Neural cell (in vitro differentiated cells): ENCODE data around the gene MYLK. TPM values are rescaled to one million over a fixed set of nuclear protein-coding genes. Genes with fewer than 3 reads are reported as not detected.

Experiments
- H2AFZ ChIP-seq: fragments of 200-600, 300-800 bp; sonication (generic), shearing (Covaris generic); 2 replicates; pipeline ENCODE4 v1.6.0; 2014; ENCODE audit warnings: low read depth, mild to moderate bottlenecking, antibody characterized with exemption, low read length, moderate library complexity
- H3F3A ChIP-seq: fragments of 200-600 bp; shearing (Covaris generic); 2 replicates; pipeline ENCODE4 v1.6.1; 2016; ENCODE audit warnings: mild to moderate bottlenecking, moderate library complexity, mixed read lengths, antibody characterized with exemption, low read length; ENCODE audit not compliant: insufficient read depth, poor library complexity, severe bottlenecking
- H3K27ac ChIP-seq: fragments of 200-600, 300-800 bp; sonication (generic), shearing (Covaris generic); 2 replicates; pipeline ENCODE4 v1.5.1; 2014; ENCODE audit warnings: mild to moderate bottlenecking, low read length, moderate library complexity
- H3K27me3 ChIP-seq: fragments of 300-800, 200-600 bp; sonication (generic), shearing (Covaris generic); 2 replicates; pipeline ENCODE4 v1.6.0; 2014; ENCODE audit warnings: mild to moderate bottlenecking, low read depth, low read length, moderate library complexity; ENCODE audit not compliant: insufficient read depth
- H3K36me3 ChIP-seq: fragments of 300-800, 200-600 bp; sonication (generic), shearing (Covaris generic); 2 replicates; pipeline ENCODE4 v1.5.1; 2014; ENCODE audit warnings: mild to moderate bottlenecking, antibody characterized with exemption, low read length, moderate library complexity; ENCODE audit not compliant: insufficient read depth
- H3K4me2 ChIP-seq: fragments of 300-800, 200-600 bp; sonication (generic), shearing (Covaris generic); 2 replicates; pipeline ENCODE4 v1.6.0; 2014; ENCODE audit warnings: mild to moderate bottlenecking, low read length
- H3K4me3 ChIP-seq: fragments of 300-800, 200-600 bp; sonication (generic), shearing (Covaris generic); 2 replicates; pipeline ENCODE4 v1.5.1; 2014; ENCODE audit warnings: mild to moderate bottlenecking, low read length, moderate library complexity
- H3K79me2 ChIP-seq: fragments of 200-600 bp; shearing (Covaris generic); replicated peaks from 2 replicates; pipeline ENCODE4 v1.6.0; 2014; ENCODE audit warnings: mild to moderate bottlenecking, low read length, moderate library complexity; ENCODE audit not compliant: insufficient read depth
- H3K9ac ChIP-seq: fragments of 300-800, 200-600 bp; sonication (generic), shearing (Covaris generic); 2 replicates; pipeline ENCODE4 v1.6.1; 2016; ENCODE audit warnings: mild to moderate bottlenecking, low read length, mixed read lengths
- H3K9me2 ChIP-seq: fragments of 200-600 bp; shearing (Covaris generic); 2 replicates; pipeline ENCODE4 v1.6.1; 2016; ENCODE audit warnings: mild to moderate bottlenecking, low read length, mixed read lengths; ENCODE audit not compliant: insufficient read depth
- H3K9me3 ChIP-seq: fragments of 200-600, 300-800 bp; sonication (generic), shearing (Covaris generic); 2 replicates; pipeline ENCODE4 v1.6.1; 2016; ENCODE audit warnings: mild to moderate bottlenecking, mixed run types, low read length, moderate library complexity, mixed read lengths
- H4K20me1 ChIP-seq: fragments of 200-600 bp; shearing (Covaris generic); 2 replicates; pipeline ENCODE4 v1.6.1; 2016; ENCODE audit warnings: mild to moderate bottlenecking, mixed run types; ENCODE audit not compliant: insufficient read depth
- CTCF ChIP-seq: fragments of 450-650 bp; IDR thresholded peaks from 2 replicates; pipeline ENCODE4 v1.5.1; 2014; ENCODE audit warnings: antibody characterized with exemption, mild to moderate bottlenecking, moderate library complexity; ENCODE audit not compliant: poor library complexity, severe bottlenecking
- EP300 ChIP-seq: fragments of 450-650 bp; conservative IDR thresholded peaks from 2 replicates; pipeline ENCODE4 v1.6.1; 2014; ENCODE audit warnings: antibody characterized with exemption, mild to moderate bottlenecking, moderate library complexity; ENCODE audit not compliant: poor library complexity, severe bottlenecking
- EZH2 ChIP-seq: fragments of 200-600, 300-800 bp; shearing (Covaris generic), sonication (generic); IDR thresholded peaks from 2 replicates; pipeline ENCODE4 v1.6.1; 2014; ENCODE audit warnings: antibody characterized with exemption, low read length, borderline replicate concordance, mild to moderate bottlenecking; ENCODE audit not compliant: insufficient read depth, poor library complexity, severe bottlenecking
- MXI1 ChIP-seq: fragments of 450-650 bp; conservative IDR thresholded peaks from 2 replicates; pipeline ENCODE4 v1.6.1; 2014; ENCODE audit warnings: antibody characterized with exemption, mild to moderate bottlenecking; ENCODE audit not compliant: poor library complexity, severe bottlenecking
- POLR2AphosphoS5 ChIP-seq: IDR thresholded peaks from 2 replicates; pipeline ENCODE4 v1.6.1; 2012
- RAD21 ChIP-seq: fragments of 450-650 bp; conservative IDR thresholded peaks from 2 replicates; pipeline ENCODE4 v1.6.1; 2014; ENCODE audit warnings: antibody characterized with exemption, mild to moderate bottlenecking, moderate library complexity
- REST ChIP-seq: IDR thresholded peaks from 2 replicates; pipeline ENCODE4 v1.6.1; 2012; ENCODE audit warnings: borderline replicate concordance
- SMC3 ChIP-seq: fragments of 450-650 bp; conservative IDR thresholded peaks from 2 replicates; pipeline ENCODE4 v1.6.1; 2014; ENCODE audit warnings: antibody characterized with exemption, mild to moderate bottlenecking, moderate library complexity; ENCODE audit not compliant: poor library complexity
- TAF1 ChIP-seq: IDR thresholded peaks from 2 replicates; pipeline ENCODE4 v1.6.1; 2012; ENCODE audit warnings: low read depth
- polyA plus RNA-seq: library from polyadenylated mRNA; depleted of rRNA; stranded (reverse); fragments of >200 nt; gene quantifications from 2 replicates; pipeline ENCODE4 v1.2.3, GENCODE V29; 2014

Gene MYLK
- polyA plus RNA-seq, 1 donor from 2014 or later: 0.43 TPM

- Histone ChIP-seq H3K27me3 (no peaks in the 10 kb centered on the region), H4K20me1 (no peaks in the 10 kb centered on the region), H3K9ac (no peak overlapping the region), H3K4me2 (no peak overlapping the region), H3K9me3 (no peaks in the 10 kb centered on the region), H2AFZ (no peak overlapping the region), H3K36me3 (no peaks in the 10 kb centered on the region), H3K9me2 (no peaks in the 10 kb centered on the region), H3K27ac (no peak overlapping the region), H3F3A (no peaks in the 10 kb centered on the region), H3K79me2 (no peaks in the 10 kb centered on the region), H3K4me3 (no peak overlapping the region)
- TF ChIP-seq POLR2AphosphoS5 (no peak), CTCF (no peak), EP300 (no peak), MXI1 (no peak), TAF1 (no peak), EZH2 (no peak), REST (no peak), RAD21 (no peak), SMC3 (no peak)
These were observed 25.7 kb upstream of the MYLK start for GRCh38 chr3:123909785-123910184.

GRCh38 chr3:123907720-123908119 is 23.6 kb upstream of the MYLK start:
- Histone ChIP-seq H4K20me1 (no peaks in the 10 kb centered on the region), H3K9me3 (no peaks in the 10 kb centered on the region), H3K9me2 (no peaks in the 10 kb centered on the region), H3K79me2 (no peaks in the 10 kb centered on the region), H3K27me3 (no peaks in the 10 kb centered on the region), H3F3A (no peaks in the 10 kb centered on the region), H3K9ac (no peak overlapping the region), H3K27ac (no peak overlapping the region), H3K4me3 (no peak overlapping the region), H3K4me2 (no peak overlapping the region), H3K36me3 (no peaks in the 10 kb centered on the region), H2AFZ (no peak overlapping the region)
- TF ChIP-seq CTCF (no peak), TAF1 (no peak)
